Superior temporal gyrus (tissue), 1 donor: ENCODE data around the gene PTPRR.
A peak's percentile ranks its signal among the peaks of the same experiment; 100 is the strongest.
"Not testable (repeated sequence)": the region's sequence is repeated elsewhere in the genome, so short reads cannot be mapped to it uniquely, and the experiment has no call there.

Experiments used
- DNase-seq: peaks from one replicate; pipeline ENCODE4 v3.0.0-alpha.2; 2016; ENCODE audit errors: extremely low spot score

Gene PTPRR

DNA sequence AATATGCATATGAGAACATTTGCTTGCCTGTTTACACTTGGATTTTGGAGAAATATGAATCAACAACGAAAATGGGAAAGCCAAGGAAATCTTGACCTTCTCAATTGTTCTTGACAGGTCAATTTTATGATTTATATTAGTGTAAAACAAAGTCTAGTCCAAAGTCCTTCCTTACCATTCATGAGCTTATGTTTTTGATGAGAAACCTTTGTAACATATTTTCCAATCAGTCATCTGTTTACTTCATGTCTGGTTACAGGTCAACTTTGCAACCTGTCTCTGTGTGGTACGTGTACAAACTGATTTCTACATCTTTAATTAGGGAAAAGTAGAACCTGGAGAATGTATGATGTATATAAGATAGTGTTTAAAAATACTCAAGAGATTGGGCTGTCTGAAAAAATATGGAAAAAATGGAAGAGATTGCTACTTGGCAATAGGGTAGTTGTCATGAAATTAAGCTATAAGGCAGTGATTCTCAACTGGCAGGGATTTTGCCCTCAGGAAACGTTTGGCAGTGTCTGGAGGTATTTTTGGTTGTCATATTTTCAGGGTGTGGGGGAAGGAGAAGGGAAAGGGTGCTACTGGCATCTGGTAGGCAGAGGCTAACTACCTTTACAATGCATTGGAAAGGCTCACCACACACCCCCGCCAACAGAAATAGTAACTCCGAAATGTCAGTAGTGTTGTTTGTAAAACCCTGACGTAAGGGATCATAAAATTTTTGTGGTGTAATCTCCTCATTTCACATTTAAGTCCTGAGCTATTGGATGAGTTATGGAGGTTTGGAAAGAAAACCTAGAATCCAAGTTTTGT is 172.9 kb downstream of the PTPRR start:
- no peak for DNase-seq

- no peak for DNase-seq
These were observed 175.5 kb downstream of the PTPRR start for GRCh38 chr12:70745048-70745447.

- DNase-seq = no peak
These were observed 176.4 kb downstream of the PTPRR start for GRCh38 chr12:70744178-70744577.

DNA sequence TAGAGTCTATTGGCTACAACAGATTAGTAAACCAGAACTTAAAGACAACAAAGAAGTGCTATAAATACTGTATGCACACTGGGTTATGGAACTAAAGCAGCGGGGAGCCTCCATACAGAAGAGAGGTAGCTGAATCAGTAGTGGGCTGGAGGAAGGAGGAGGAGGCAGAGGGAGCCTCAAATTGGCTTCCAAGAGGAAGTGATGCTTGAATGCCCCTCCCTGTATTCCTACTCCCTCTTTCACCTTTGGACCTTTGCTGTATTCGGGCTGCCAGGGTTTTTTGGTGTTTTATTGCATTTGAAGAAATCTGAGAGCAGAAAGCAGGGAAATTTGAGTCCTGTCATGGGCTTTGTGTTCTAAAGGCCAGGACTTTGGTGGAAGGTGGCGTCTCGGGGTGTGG is 179.3 kb downstream of the PTPRR start:
- DNase-seq = no peak

DNA sequence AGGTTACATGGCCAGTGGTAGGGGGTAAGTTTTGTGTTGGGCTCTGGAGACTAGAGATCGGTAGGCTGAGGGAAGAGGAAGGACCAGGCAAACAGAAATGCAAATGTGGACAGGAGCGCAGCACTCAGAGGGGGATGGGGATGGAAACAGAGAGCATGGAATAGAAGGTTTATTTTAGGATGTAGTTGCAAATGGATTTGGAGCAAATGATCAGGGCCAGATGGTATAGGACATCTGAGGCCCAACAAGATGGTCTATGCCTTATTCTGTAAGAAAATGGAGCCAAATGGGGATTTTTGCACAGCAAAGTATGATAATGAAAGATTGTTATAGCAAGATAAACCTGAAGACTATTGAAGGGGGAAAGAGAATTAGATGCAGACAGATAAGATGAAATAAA is 180.8 kb downstream of the PTPRR start:
- no peak for DNase-seq

GRCh38 chr12:70736351-70737133 is 184.0 kb downstream of the PTPRR start:
- DNase-seq = no peak

- DNase-seq = not testable (repeated sequence)
These were observed 185.3 kb downstream of the PTPRR start for GRCh38 chr12:70735197-70735596.

GRCh38 chr12:70733385-70733784 is 187.2 kb downstream of the PTPRR start:
- DNase-seq = peak; percentile 96

- no peak for DNase-seq
These were observed 188.3 kb downstream of the PTPRR start for GRCh38 chr12:70732287-70732686.

- DNase-seq = no peak
These were observed 189.8 kb downstream of the PTPRR start for GRCh38 chr12:70730675-70731180.

DNA sequence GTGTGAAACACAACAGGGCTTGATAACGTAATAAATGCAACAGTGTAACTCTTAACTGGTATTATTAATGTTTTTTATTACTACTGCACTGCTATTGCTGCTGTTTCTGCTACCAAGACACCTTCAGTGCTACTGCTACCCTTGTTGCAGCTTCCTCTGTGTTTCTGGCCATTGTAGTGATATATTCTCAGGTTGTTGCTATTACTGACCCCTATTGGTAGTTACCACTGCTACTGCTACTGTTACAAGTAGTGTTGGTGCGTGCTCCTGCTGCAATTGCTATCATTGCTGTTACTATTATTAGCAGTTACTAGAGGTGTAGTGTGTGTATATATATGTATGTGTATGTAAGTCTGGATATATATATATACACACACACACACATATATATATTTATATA is 196.1 kb downstream of the PTPRR start:
- DNase-seq = no peak

GRCh38 chr12:70722584-70723343 is 197.8 kb downstream of the PTPRR start:
- no peak for DNase-seq

GRCh38 chr12:70721656-70722357 is 198.7 kb downstream of the PTPRR start:
- no peak for DNase-seq

- DNase-seq = no peak
These were observed 199.3 kb downstream of the PTPRR start for GRCh38 chr12:70721216-70721615.

- DNase-seq = peak; percentile 81
These were observed 200.7 kb downstream of the PTPRR start for GRCh38 chr12:70719672-70720420.

DNA sequence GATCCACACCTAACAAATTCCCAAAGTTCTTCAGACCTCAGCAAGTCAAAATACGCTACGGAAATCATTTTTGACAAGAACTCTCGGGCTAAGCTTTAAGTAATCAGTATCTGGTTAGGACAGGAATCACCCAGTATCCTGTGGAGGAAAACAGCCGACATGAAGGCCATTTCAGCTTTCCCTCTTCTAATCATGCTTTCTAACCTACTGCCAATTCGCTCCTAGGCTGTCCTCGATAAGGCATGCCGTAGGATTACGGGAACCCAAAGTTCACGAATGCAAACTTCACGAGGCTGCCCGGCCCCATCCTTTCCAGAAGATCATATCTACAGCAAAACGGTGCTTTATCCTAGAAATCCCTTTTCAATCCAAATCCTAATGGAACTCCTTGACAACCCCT is 201.5 kb downstream of the PTPRR start:
- DNase-seq = no peak

DNA sequence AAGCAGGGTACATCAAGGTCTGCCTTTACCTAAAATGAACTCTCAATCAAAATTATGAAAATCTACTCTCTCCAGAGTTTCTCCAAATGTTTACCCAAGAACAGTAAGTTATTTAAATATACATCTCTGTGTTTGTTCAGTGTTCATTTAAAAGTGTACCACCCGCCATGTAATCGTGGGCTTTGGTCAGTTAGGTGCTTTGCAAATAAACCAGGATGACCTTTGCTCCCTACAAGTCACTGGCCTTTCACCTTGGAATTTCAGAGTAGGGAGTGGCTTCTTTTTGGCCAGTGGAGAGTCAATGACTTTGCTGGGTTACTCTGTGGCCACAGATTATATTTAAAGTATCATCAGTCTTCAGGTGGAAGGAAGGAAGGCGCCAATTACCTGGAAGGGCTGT is 208.7 kb downstream of the PTPRR start:
- DNase-seq = no peak

- no peak for DNase-seq
These were observed 211.5 kb downstream of the PTPRR start for GRCh38 chr12:70709022-70709421.

- DNase-seq = no peak
These were observed 213.9 kb downstream of the PTPRR start for GRCh38 chr12:70706611-70707010.

- DNase-seq = no peak
These were observed 222.2 kb downstream of the PTPRR start for GRCh38 chr12:70698345-70698744.
